Smooth muscle cell (in vitro differentiated cells): ENCODE measurements around the gene C7. TPM values are rescaled to one million over a fixed set of nuclear protein-coding genes. Genes with fewer than 3 reads are reported as not detected.
"Not testable (repeated sequence)": the region's sequence is repeated elsewhere in the genome, so short reads cannot be mapped to it uniquely, and the experiment has no call there.

Experiments
- DNase-seq: peaks from one replicate; lab custom pipeline; 2025; ENCODE audit not compliant: unreplicated experiment; lab: John Stamatoyannopoulos, UW
- H2AFZ ChIP-seq: fragments of 200-600 bp; sonication (generic); 2 replicates; pipeline ENCODE4 v1.6.0; 2016; ENCODE audit warnings: antibody characterized with exemption, low read depth, mild to moderate bottlenecking
- H3F3A ChIP-seq: fragments of 200-600 bp; sonication (generic); 2 replicates; pipeline ENCODE4 v1.6.0; 2017; ENCODE audit warnings: antibody characterized with exemption, low read depth
- H3K27ac ChIP-seq: fragments of 200-600 bp; sonication (generic); 2 replicates; pipeline ENCODE4 v1.5.1; 2016; ENCODE audit warnings: low read depth, mild to moderate bottlenecking
- H3K27me3 ChIP-seq: fragments of 200-600 bp; sonication (generic); 2 replicates; pipeline ENCODE4 v1.6.1; 2016; ENCODE audit warnings: low read depth, mild to moderate bottlenecking
- H3K36me3 ChIP-seq: fragments of 200-600 bp; sonication (generic); 2 replicates; pipeline ENCODE4 v1.5.1; 2016; ENCODE audit warnings: low read depth
- H3K4me1 ChIP-seq: fragments of 200-600 bp; sonication (generic); 2 replicates; pipeline ENCODE4 v1.5.1; 2016; ENCODE audit warnings: low read depth
- H3K4me2 ChIP-seq: fragments of 200-600 bp; sonication (generic); 2 replicates; pipeline ENCODE4 v1.6.0; 2016; ENCODE audit warnings: mild to moderate bottlenecking
- H3K4me3 ChIP-seq: fragments of 200-600 bp; sonication (generic); 2 replicates; pipeline ENCODE4 v1.5.1; 2016; ENCODE audit warnings: mild to moderate bottlenecking
- H3K79me2 ChIP-seq: fragments of 200-600 bp; sonication (generic); 2 replicates; pipeline ENCODE4 v1.6.0; 2016; ENCODE audit warnings: low read depth, mild to moderate bottlenecking
- H3K9ac ChIP-seq: fragments of 200-600 bp; sonication (generic); 2 replicates; pipeline ENCODE4 v1.6.0; 2016; ENCODE audit warnings: low read depth
- H3K9me3 ChIP-seq: fragments of 200-600 bp; sonication (generic); replicated peaks from 2 replicates; pipeline ENCODE4 v1.5.1; 2016; ENCODE audit warnings: low read depth
- H4K20me1 ChIP-seq: fragments of 200-600 bp; sonication (generic); 2 replicates; pipeline ENCODE4 v1.6.0; 2016; ENCODE audit warnings: low read depth
- CTCF ChIP-seq: fragments of 200-600 bp; sonication (generic); IDR thresholded peaks from 2 replicates; pipeline ENCODE4 v1.5.1; 2017; ENCODE audit warnings: borderline replicate concordance, mild to moderate bottlenecking, antibody characterized with exemption; ENCODE audit not compliant: insufficient read depth, poor library complexity, severe bottlenecking
- WGBS: methylation state at CpG from one replicate; pipeline ENCODE4 v1.1.7; 2016; ENCODE audit warnings: low lambda C conversion rate; 5-methylcytosine and 5-hydroxymethylcytosine counted together
- polyA plus RNA-seq: library from polyadenylated mRNA; unstranded; fragments of >200 nt; fragmentation: Nextera tagmentation; extraction: Ambion mirVana; gene quantifications from 2 replicates; pipeline ENCODE4 v1.2.1, GENCODE V29; 2016
- small RNA-seq: library from RNA; depleted of rRNA; stranded (forward); fragments of <200 nt; gene quantifications from one replicate; pipeline ENCODE3, GENCODE V24; 2014
- total RNA-seq: library from RNA; depleted of rRNA; stranded (reverse); fragments of >200 nt; gene quantifications from 2 replicates; pipeline ENCODE4 v1.2.3, GENCODE V29; 2014

Gene C7
- total and polyA plus RNA-seq, 2 experiments from 2014 or later: 0.23 TPM; not detected in 1

- H3F3A ChIP-seq: no peaks in the 10 kb centered on the region
- no peaks in the 10 kb centered on the region for H3K9me3 ChIP-seq
- H3K27me3 ChIP-seq: no peaks in the 10 kb centered on the region
- H3K79me2 ChIP-seq: no peaks in the 10 kb centered on the region
- H4K20me1 ChIP-seq: no peaks in the 10 kb centered on the region
- no peak overlapping the region for H3K27ac ChIP-seq
- no peak overlapping the region for H3K4me2 ChIP-seq
- no peaks in the 10 kb centered on the region for H3K4me1 ChIP-seq
- H3K9ac ChIP-seq: no peak overlapping the region
- no peak overlapping the region for H2AFZ ChIP-seq
- no peak overlapping the region for H3K4me3 ChIP-seq
- no peak for TF ChIP-seq CTCF
- 71% methylated on average over 4 of the region's 4 CpGs for WGBS
- DNase-seq: no peak
- H3K36me3 ChIP-seq: no peaks in the 10 kb centered on the region
Observed at GRCh38 chr5:41012318-41012717, 103.0 kb downstream of the C7 start.

GRCh38 chr5:41022600-41022999 is 113.3 kb downstream of the C7 start:
- H3K27me3 ChIP-seq, H3K27ac ChIP-seq, H2AFZ ChIP-seq, H3K9ac ChIP-seq, H3F3A ChIP-seq, H3K79me2 ChIP-seq, H3K9me3 ChIP-seq, H3K4me3 ChIP-seq, DNase-seq, H3K4me2 ChIP-seq, H4K20me1 ChIP-seq, H3K4me1 ChIP-seq, H3K36me3 ChIP-seq: not testable (repeated sequence)
- 92% methylated on average over 8 of the region's 8 CpGs for WGBS

Small RNA genes within 50 kb of the gene (small RNA-seq; reads per million reads assigned to genes)
- not detected for gene AC114967.1
- not detected for gene RNU7-161P

Other genes starting within 250 kb of the C7 start
- 0.31 and 1.0 TPM in 2 replicates for gene PTGER4, start 229.6 kb upstream of the C7 start, total RNA-seq
- 0.27 and 1.5 TPM in 2 replicates for gene PTGER4, start 229.6 kb upstream of the C7 start, polyA plus RNA-seq
- gene TTC33, start 153.5 kb upstream of the C7 start, total RNA-seq: 22.1 and 32.1 TPM in 2 replicates
- 12.2 and 13.1 TPM in 2 replicates for gene TTC33, start 153.5 kb upstream of the C7 start, polyA plus RNA-seq
- gene PRKAA1, start 111.1 kb upstream of the C7 start, total RNA-seq: 50.1 and 64.1 TPM in 2 replicates
- 18.6 and 23.8 TPM in 2 replicates for gene PRKAA1, start 111.1 kb upstream of the C7 start, polyA plus RNA-seq
- gene RPL37, start 74.3 kb upstream of the C7 start, total RNA-seq: 168 and 228 TPM in 2 replicates
- gene RPL37, start 74.3 kb upstream of the C7 start, polyA plus RNA-seq: 594 and 697 TPM in 2 replicates
- 0.90 and 0.99 TPM in 2 replicates for gene CARD6, start 68.1 kb upstream of the C7 start, total RNA-seq
- gene CARD6, start 68.1 kb upstream of the C7 start, polyA plus RNA-seq: 0.43 and 0.76 TPM in 2 replicates
- gene MROH2B, start 161.8 kb downstream of the C7 start, total RNA-seq: not detected in 2 replicates
- not detected in 2 replicates for gene MROH2B, start 161.8 kb downstream of the C7 start, polyA plus RNA-seq